Gastrocnemius medialis (tissue), 4 donors: Measurements from ENCODE around the gene EXD3.

Experiments used
- POLR2A ChIP-seq, 2 donors: fragments of 450-650 bp; IDR thresholded peaks; one replicate each; pipeline ENCODE4 v1.6.1; 2017; ENCODE audit warnings: antibody characterized with exemption in 2 of 2, mild to moderate bottlenecking in 2 of 2, moderate library complexity in 2 of 2
- TF ChIP-seq, protein P1 (sequence below), 5 experiments: fragments of 450-650 bp in 3 of 5; fragments of 200-600 bp in 2 of 5; sonication (generic) in 2 of 5; IDR thresholded peaks in 4 of 5; conservative IDR thresholded peaks in 1 of 5; 1 replicate in 4 of 5; 2 replicates in 1 of 5; pipeline ENCODE4 v1.5.1; 2016 to 2019; ENCODE audit warnings: antibody characterized with exemption in 5 of 5, mild to moderate bottlenecking in 3 of 5, moderate library complexity in 3 of 5

DNA sequence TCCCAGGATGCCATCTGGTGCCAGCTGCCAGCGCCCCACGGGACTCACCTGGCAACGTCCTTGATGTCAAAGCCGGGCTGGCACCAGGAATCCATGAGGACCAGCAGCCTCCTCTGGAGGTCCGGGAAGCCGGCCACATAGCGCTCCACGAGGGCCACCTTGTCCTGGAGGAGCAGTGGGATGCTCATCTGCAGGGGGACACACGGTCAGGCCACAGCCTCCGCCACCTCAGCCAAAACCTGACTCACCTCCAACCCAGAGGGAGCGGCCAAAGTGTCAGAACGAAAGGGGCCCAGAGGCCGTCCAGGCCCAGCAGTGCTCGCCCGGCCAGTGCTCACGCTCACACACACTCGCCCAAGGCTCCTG lies 56.5 kb downstream of the EXD3 start:
- TF ChIP-seq, protein P1, sequence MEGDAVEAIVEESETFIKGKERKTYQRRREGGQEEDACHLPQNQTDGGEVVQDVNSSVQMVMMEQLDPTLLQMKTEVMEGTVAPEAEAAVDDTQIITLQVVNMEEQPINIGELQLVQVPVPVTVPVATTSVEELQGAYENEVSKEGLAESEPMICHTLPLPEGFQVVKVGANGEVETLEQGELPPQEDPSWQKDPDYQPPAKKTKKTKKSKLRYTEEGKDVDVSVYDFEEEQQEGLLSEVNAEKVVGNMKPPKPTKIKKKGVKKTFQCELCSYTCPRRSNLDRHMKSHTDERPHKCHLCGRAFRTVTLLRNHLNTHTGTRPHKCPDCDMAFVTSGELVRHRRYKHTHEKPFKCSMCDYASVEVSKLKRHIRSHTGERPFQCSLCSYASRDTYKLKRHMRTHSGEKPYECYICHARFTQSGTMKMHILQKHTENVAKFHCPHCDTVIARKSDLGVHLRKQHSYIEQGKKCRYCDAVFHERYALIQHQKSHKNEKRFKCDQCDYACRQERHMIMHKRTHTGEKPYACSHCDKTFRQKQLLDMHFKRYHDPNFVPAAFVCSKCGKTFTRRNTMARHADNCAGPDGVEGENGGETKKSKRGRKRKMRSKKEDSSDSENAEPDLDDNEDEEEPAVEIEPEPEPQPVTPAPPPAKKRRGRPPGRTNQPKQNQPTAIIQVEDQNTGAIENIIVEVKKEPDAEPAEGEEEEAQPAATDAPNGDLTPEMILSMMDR (IDR thresholded peaks at IDR 0.05 in 4 of 5, conservative IDR thresholded peaks at IDR 0.05 in 1 of 5): no peak
- no peak for TF ChIP-seq POLR2A (IDR thresholded peaks at IDR 0.05)
